ENCODE results near the gene EMCN. TPM values are rescaled to one million over a fixed set of nuclear protein-coding genes. Genes with fewer than 3 reads are reported as not detected.

Gene EMCN
- total RNA-seq, 1 donor, result not detected

GRCh38 chr4:100345585-100345984 is 172.2 kb downstream of the EMCN start:
- Histone ChIP-seq H3K79me2 (ENCODE audit: insufficient read depth, low read length) (no peaks in the 10 kb centered on the region), H3K4me3 (ENCODE audit: insufficient read depth, low read length) (no peak overlapping the region), H3K9me3 (ENCODE audit: low read depth, low read length) (no peaks in the 10 kb centered on the region), H2AFZ (ENCODE audit: low read length) (no peak overlapping the region), H3K27me3 (ENCODE audit: insufficient read depth, low read length) (no peaks in the 10 kb centered on the region), H3K36me3 (ENCODE audit: insufficient read depth, low read length) (no peaks in the 10 kb centered on the region), H3K4me2 (ENCODE audit: insufficient read depth, low read length) (no peak overlapping the region), H4K20me1 (ENCODE audit: insufficient read depth, low read length) (no peaks in the 10 kb centered on the region), H3K27ac (ENCODE audit: low read depth, low read length) (no peak overlapping the region), H3K4me1 (ENCODE audit: insufficient read depth, low read length) (no peaks in the 10 kb centered on the region)
- no peak for DNase-seq (ENCODE audit: insufficient read length, low spot score, missing footprints)
- no peak for TF ChIP-seq CTCF (IDR thresholded peaks at IDR 0.05; ENCODE audit: extremely low read depth, low read depth, low read length)
